ENCODE measurements around the gene FHOD3.

The FHOD3 gene

DNA sequence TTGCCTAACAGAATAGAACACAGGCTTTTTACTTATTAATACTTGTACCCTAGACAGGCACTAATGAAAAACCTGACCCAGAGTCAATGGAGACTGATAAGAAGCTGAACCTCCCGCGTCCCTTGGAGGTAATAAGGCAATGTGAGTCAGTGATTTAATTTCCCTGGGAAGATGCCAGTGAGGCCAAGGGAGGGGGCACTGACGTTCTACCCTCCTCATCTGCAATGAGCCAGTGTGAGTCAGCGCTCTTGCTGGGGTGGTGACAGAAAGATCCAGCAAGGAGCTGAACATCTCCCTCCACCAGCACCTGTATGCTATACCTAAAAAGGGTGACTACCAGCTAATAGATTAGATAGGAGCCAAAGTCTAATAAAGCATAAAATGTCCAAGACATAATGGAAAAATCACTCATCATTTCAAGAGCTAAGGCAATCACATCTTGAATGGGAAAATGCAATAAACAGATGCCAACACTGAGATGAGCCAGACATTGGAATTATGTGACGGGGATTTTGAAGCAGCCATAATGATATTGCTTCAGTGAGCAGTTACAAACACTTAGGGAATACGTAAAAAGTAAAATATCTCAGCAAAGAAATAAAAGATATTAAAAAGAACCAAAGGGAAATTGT lies 414.4 kb downstream of the FHOD3 start (continued):
- TF ChIP-seq ZNF211 (tag by site-specific recombination; IDR thresholded peaks at IDR 0.05; ENCODE audit: low read depth) = no peak
- TF ChIP-seq SP7 (tag by site-specific recombination; IDR thresholded peaks at IDR 0.05) = 0 out of 2 replicates have a peak, but pooled peaks have one; percentile 20
- no peak for TF ChIP-seq ZNF248 (tag by site-specific recombination; IDR thresholded peaks at IDR 0.05)
- TF ChIP-seq ZNF629 (tag by site-specific recombination; IDR thresholded peaks at IDR 0.05) = peak; percentile 54; the same call in 1 of the 2 replicates
- TF ChIP-seq ZBTB48 (tag by site-specific recombination; IDR thresholded peaks at IDR 0.05) = 0 out of 2 replicates have a peak, but pooled peaks have one; percentile 26
- TF ChIP-seq ZEB2 (tag by site-specific recombination; IDR thresholded peaks at IDR 0.05) = 0 out of 2 replicates have a peak, but pooled peaks have one; percentile 20
- TF ChIP-seq, protein P1, sequence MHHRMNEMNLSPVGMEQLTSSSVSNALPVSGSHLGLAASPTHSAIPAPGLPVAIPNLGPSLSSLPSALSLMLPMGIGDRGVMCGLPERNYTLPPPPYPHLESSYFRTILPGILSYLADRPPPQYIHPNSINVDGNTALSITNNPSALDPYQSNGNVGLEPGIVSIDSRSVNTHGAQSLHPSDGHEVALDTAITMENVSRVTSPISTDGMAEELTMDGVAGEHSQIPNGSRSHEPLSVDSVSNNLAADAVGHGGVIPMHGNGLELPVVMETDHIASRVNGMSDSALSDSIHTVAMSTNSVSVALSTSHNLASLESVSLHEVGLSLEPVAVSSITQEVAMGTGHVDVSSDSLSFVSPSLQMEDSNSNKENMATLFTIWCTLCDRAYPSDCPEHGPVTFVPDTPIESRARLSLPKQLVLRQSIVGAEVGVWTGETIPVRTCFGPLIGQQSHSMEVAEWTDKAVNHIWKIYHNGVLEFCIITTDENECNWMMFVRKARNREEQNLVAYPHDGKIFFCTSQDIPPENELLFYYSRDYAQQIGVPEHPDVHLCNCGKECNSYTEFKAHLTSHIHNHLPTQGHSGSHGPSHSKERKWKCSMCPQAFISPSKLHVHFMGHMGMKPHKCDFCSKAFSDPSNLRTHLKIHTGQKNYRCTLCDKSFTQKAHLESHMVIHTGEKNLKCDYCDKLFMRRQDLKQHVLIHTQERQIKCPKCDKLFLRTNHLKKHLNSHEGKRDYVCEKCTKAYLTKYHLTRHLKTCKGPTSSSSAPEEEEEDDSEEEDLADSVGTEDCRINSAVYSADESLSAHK (tag by site-specific recombination; IDR thresholded peaks at IDR 0.05) = no peak
- no peak for TF ChIP-seq ZFP3 (tag by site-specific recombination; IDR thresholded peaks at IDR 0.05; ENCODE audit: low read depth)
- TF ChIP-seq ZNF585B (tag by site-specific recombination; IDR thresholded peaks at IDR 0.05) = 0 out of 2 replicates have a peak, but pooled peaks have one; percentile 17
- TF ChIP-seq ZNF660 (tag by site-specific recombination; IDR thresholded peaks at IDR 0.05) = 0 out of 2 replicates have a peak, but pooled peaks have one; percentile 31
- TF ChIP-seq, protein P2, sequence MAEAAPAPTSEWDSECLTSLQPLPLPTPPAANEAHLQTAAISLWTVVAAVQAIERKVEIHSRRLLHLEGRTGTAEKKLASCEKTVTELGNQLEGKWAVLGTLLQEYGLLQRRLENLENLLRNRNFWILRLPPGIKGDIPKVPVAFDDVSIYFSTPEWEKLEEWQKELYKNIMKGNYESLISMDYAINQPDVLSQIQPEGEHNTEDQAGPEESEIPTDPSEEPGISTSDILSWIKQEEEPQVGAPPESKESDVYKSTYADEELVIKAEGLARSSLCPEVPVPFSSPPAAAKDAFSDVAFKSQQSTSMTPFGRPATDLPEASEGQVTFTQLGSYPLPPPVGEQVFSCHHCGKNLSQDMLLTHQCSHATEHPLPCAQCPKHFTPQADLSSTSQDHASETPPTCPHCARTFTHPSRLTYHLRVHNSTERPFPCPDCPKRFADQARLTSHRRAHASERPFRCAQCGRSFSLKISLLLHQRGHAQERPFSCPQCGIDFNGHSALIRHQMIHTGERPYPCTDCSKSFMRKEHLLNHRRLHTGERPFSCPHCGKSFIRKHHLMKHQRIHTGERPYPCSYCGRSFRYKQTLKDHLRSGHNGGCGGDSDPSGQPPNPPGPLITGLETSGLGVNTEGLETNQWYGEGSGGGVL (tag by site-specific recombination; IDR thresholded peaks at IDR 0.05) = peak; percentile 60; the same call in 1 of the 2 replicates
- TF ChIP-seq ZNF76 (tag by site-specific recombination; IDR thresholded peaks at IDR 0.05; ENCODE audit: borderline replicate concordance, low read depth) = no peak
- TF ChIP-seq ZIC2 (tag by site-specific recombination; IDR thresholded peaks at IDR 0.05) = no peak
- TF ChIP-seq, protein P3, sequence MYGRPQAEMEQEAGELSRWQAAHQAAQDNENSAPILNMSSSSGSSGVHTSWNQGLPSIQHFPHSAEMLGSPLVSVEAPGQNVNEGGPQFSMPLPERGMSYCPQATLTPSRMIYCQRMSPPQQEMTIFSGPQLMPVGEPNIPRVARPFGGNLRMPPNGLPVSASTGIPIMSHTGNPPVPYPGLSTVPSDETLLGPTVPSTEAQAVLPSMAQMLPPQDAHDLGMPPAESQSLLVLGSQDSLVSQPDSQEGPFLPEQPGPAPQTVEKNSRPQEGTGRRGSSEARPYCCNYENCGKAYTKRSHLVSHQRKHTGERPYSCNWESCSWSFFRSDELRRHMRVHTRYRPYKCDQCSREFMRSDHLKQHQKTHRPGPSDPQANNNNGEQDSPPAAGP (tag by site-specific recombination; IDR thresholded peaks at IDR 0.05) = 0 out of 2 replicates have a peak, but pooled peaks have one; percentile 37
- TF ChIP-seq, protein P4, sequence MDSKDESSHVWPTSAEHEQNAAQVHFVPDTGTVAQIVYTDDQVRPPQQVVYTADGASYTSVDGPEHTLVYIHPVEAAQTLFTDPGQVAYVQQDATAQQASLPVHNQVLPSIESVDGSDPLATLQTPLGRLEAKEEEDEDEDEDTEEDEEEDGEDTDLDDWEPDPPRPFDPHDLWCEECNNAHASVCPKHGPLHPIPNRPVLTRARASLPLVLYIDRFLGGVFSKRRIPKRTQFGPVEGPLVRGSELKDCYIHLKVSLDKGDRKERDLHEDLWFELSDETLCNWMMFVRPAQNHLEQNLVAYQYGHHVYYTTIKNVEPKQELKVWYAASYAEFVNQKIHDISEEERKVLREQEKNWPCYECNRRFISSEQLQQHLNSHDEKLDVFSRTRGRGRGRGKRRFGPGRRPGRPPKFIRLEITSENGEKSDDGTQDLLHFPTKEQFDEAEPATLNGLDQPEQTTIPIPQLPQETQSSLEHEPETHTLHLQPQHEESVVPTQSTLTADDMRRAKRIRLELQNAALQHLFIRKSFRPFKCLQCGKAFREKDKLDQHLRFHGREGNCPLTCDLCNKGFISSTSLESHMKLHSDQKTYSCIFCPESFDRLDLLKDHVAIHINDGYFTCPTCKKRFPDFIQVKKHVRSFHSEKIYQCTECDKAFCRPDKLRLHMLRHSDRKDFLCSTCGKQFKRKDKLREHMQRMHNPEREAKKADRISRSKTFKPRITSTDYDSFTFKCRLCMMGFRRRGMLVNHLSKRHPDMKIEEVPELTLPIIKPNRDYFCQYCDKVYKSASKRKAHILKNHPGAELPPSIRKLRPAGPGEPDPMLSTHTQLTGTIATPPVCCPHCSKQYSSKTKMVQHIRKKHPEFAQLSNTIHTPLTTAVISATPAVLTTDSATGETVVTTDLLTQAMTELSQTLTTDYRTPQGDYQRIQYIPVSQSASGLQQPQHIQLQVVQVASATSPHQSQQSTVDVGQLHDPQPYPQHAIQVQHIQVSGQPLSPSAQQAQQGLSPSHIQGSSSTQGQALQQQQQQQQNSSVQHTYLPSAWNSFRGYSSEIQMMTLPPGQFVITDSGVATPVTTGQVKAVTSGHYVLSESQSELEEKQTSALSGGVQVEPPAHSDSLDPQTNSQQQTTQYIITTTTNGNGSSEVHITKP (tag by site-specific recombination; IDR thresholded peaks at IDR 0.05) = no peak

DNA sequence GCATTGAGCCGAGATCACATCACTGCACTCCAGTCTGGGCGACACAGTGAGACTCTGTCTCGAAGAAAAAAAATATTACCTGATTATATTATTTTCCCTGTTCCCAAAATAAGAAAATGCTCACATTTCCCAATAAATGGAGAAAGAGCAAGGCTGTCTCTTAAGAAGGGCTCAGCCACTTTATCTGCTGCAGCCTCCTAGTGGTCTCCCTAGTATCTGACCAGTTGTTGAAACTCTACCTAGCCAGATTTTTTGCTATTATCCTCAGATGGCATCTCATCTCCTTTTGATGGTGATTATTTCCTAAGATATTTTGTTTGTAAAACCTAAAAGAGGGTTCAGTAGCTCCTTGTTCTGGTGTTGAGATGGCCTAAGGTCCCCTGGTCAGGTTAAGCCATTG lies 417.0 kb downstream of the FHOD3 start:
- no peak overlapping the region for H3K27ac ChIP-seq (ENCODE audit: extremely low read depth, low read depth, low read length)
- no peaks in the 10 kb centered on the region for H3K36me3 ChIP-seq (ENCODE audit: control insufficient read depth in 2 of 2, insufficient read depth in 1 of 2, low read length in 2 of 2)
- CTCF ChIA-PET = no interaction called here
- H3K4me3 ChIP-seq (ENCODE audit: low read depth, low read length) = no peak overlapping the region
- no peaks in the 10 kb centered on the region for H3K9me3 ChIP-seq (ENCODE audit: control insufficient read depth, insufficient read depth, low read depth, low read length)
- TF ChIP-seq ZNF248 (tag by site-specific recombination; IDR thresholded peaks at IDR 0.05) (no peak), ZNF571 (tag by site-specific recombination; IDR thresholded peaks at IDR 0.05) (no peak), ZNF610 (tag by site-specific recombination; IDR thresholded peaks at IDR 0.05; ENCODE audit: borderline replicate concordance) (no peak), EGR2 (tag by site-specific recombination; IDR thresholded peaks at IDR 0.05; ENCODE audit: low read depth) (no peak), ZNF623 (tag by site-specific recombination; IDR thresholded peaks at IDR 0.05) (no peak), ZNF133 (tag by site-specific recombination; IDR thresholded peaks at IDR 0.05) (no peak)
- TF ChIP-seq, protein P5, sequence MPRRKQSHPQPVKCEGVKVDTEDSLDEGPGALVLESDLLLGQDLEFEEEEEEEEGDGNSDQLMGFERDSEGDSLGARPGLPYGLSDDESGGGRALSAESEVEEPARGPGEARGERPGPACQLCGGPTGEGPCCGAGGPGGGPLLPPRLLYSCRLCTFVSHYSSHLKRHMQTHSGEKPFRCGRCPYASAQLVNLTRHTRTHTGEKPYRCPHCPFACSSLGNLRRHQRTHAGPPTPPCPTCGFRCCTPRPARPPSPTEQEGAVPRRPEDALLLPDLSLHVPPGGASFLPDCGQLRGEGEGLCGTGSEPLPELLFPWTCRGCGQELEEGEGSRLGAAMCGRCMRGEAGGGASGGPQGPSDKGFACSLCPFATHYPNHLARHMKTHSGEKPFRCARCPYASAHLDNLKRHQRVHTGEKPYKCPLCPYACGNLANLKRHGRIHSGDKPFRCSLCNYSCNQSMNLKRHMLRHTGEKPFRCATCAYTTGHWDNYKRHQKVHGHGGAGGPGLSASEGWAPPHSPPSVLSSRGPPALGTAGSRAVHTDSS (tag by site-specific recombination; IDR thresholded peaks at IDR 0.05) = no peak
- TF ChIP-seq, protein P6, sequence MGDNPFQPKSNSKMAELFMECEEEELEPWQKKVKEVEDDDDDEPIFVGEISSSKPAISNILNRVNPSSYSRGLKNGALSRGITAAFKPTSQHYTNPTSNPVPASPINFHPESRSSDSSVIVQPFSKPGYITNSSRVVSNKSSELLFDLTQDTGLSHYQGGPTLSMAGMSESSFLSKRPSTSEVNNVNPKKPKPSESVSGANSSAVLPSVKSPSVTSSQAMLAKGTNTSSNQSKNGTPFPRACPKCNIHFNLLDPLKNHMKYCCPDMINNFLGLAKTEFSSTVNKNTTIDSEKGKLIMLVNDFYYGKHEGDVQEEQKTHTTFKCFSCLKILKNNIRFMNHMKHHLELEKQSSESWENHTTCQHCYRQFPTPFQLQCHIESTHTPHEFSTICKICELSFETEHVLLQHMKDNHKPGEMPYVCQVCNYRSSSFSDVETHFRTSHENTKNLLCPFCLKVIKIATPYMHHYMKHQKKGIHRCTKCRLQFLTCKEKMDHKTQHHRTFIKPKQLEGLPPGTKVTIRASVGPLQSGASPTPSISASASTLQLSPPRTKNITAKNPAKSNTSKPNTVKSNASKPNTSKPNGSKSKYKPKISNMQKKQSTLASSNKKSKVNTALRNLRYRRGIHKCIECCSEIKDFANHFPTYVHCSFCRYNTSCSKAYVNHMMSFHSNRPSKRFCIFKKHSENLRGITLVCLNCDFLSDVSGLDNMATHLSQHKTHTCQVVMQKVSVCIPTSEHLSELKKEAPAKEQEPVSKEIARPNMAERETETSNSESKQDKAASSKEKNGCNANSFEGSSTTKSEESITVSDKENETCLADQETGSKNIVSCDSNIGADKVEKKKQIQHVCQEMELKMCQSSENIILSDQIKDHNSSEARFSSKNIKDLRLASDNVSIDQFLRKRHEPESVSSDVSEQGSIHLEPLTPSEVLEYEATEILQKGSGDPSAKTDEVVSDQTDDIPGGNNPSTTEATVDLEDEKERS (tag by site-specific recombination; IDR thresholded peaks at IDR 0.05) = no peak
- no peaks in the 10 kb centered on the region for H3K4me1 ChIP-seq (ENCODE audit: control insufficient read depth, insufficient read depth, low read length)
- POLR2A ChIA-PET = no interaction called here
